ENCODE results near the gene NDUFB7.

The NDUFB7 gene

DNA sequence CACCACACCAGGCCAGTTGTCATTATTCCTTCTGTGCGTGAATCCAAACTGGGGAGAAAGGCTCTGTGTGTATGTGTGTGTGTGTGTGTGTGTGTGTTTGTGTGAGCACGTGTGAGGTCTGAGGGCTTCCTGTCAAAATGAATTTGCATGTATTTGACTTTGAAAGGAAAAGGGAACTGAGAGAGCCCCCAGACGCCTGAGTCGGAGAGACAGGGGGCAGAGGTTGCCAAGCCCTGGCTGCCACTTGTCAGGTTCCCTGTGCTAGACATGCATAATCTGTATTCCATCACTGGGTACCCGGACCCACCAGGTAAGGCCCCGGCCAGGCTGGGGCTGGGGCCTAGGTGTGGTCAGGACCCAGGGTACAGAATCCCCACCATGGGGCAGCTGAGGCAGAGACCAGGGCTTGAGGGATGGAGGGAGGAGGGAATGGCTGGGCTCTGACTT is 11.1 kb upstream of the NDUFB7 start, which contains the start of gene CLEC17A:
TSS of gene CLEC17A (plus strand) at position 191 of the 447 bp plus-strand sequence. CDS start at position 268, 77 bp downstream.
- Histone ChIP-seq H3K4me1 (ENCODE audit: control insufficient read depth, insufficient read depth, low read length) (no peaks in the 10 kb centered on the region), H3K36me3 (ENCODE audit: control insufficient read depth in 2 of 2, insufficient read depth in 1 of 2, low read length in 2 of 2) (no peaks in the 10 kb centered on the region), H3K9me3 (ENCODE audit: control insufficient read depth, insufficient read depth, low read depth, low read length) (no peaks in the 10 kb centered on the region), H3K4me3 (ENCODE audit: low read depth, low read length) (no peak within 1 kb of the TSS), H3K27ac (ENCODE audit: extremely low read depth, low read depth, low read length) (no peak within 1 kb of the TSS)
- ChIA-PET POLR2A (no interaction called here), CTCF (interaction anchor here (0.6 kb wide), 1 partner anchor 186 kb away, joined by 3 read pairs; no protein-coding TSS in a partner anchor)
- TF ChIP-seq FEZF1 (tag by site-specific recombination; IDR thresholded peaks at IDR 0.05) (no peak), ZFP69B (tag by site-specific recombination; IDR thresholded peaks at IDR 0.05) (no peak), ZNF23 (tag by site-specific recombination; IDR thresholded peaks at IDR 0.05; ENCODE audit: borderline replicate concordance) (no peak), ZNF394 (tag by site-specific recombination; IDR thresholded peaks at IDR 0.05; ENCODE audit: borderline replicate concordance) (no peak), ZNF785 (tag by site-specific recombination; IDR thresholded peaks at IDR 0.05) (no peak), ZNF664 (tag by site-specific recombination; IDR thresholded peaks at IDR 0.05) (no peak), ZNF585B (tag by site-specific recombination; IDR thresholded peaks at IDR 0.05) (no peak), ZSCAN23 (tag by site-specific recombination; IDR thresholded peaks at IDR 0.05) (no peak), ZNF292 (tag by site-specific recombination; IDR thresholded peaks at IDR 0.05; ENCODE audit: borderline replicate concordance, low read depth) (no peak), ZNF302 (tag by site-specific recombination; IDR thresholded peaks at IDR 0.05; ENCODE audit: low read depth) (no peak), ZNF837 (tag by site-specific recombination; IDR thresholded peaks at IDR 0.05) (no peak), ZNF610 (tag by site-specific recombination; IDR thresholded peaks at IDR 0.05; ENCODE audit: borderline replicate concordance) (no peak), ZNF768 (tag by site-specific recombination; IDR thresholded peaks at IDR 0.05) (no peak), ZNF558 (tag by site-specific recombination; IDR thresholded peaks at IDR 0.05) (no peak)
- TF ChIP-seq, protein P1, sequence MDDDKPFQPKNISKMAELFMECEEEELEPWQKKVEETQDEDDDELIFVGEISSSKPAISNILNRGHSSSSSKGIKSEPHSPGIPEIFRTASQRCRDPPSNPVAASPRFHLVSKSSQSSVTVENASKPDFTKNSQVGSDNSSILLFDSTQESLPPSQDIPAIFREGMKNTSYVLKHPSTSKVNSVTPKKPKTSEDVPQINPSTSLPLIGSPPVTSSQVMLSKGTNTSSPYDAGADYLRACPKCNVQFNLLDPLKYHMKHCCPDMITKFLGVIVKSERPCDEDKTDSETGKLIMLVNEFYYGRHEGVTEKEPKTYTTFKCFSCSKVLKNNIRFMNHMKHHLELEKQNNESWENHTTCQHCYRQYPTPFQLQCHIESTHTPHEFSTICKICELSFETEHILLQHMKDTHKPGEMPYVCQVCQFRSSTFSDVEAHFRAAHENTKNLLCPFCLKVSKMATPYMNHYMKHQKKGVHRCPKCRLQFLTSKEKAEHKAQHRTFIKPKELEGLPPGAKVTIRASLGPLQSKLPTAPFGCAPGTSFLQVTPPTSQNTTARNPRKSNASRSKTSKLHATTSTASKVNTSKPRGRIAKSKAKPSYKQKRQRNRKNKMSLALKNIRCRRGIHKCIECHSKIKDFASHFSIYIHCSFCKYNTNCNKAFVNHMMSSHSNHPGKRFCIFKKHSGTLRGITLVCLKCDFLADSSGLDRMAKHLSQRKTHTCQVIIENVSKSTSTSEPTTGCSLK (tag by site-specific recombination; IDR thresholded peaks at IDR 0.05), result no peak

DNA sequence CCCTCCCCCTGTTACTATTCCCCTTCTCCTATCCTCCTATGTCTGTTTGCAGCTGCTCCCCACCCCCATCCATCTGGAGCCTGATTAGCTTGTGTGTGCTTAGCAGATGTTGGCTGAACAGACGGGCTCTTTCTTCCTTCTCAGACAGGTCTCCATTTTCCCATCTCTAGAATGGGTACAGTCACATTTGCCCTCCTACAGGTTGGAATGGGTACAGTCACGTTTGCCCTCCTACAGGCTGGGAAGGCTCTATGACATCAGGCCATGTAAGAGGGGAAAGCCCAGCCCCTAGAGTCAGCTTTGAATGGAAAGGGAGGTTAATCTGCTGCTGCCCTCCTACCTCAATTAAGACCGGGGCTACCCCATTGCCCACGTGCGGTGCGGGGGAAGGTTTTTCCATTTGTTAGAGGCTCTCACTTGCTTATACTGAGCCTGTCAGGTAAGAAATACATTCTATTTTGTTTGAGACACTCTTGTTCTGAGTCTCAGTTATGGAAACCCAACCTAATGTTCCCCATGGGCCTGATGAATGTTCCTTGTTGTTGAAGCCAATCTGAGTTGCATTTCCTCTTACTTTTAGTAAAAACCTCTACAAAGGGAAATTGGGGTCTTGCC is 8.9 kb upstream of the NDUFB7 start:
- Histone ChIP-seq H3K27ac (ENCODE audit: extremely low read depth, low read depth, low read length) (no peak overlapping the region), H3K9me3 (ENCODE audit: control insufficient read depth, insufficient read depth, low read depth, low read length) (no peaks in the 10 kb centered on the region), H3K4me3 (ENCODE audit: low read depth, low read length) (no peak overlapping the region), H3K4me1 (ENCODE audit: control insufficient read depth, insufficient read depth, low read length) (no peaks in the 10 kb centered on the region), H3K36me3 (ENCODE audit: control insufficient read depth in 2 of 2, insufficient read depth in 1 of 2, low read length in 2 of 2) (no peaks in the 10 kb centered on the region)
- CTCF ChIA-PET, result interaction anchor here (1.9 kb wide), 1 partner anchor 106 kb away, joined by 4 read pairs; no protein-coding TSS in a partner anchor
- TF ChIP-seq ZNF350 (tag by site-specific recombination; IDR thresholded peaks at IDR 0.05), result no peak
- no peak for TF ChIP-seq ZFP37 (tag by site-specific recombination; IDR thresholded peaks at IDR 0.05)
- TF ChIP-seq ZNF214 (tag by site-specific recombination; IDR thresholded peaks at IDR 0.05; ENCODE audit: borderline replicate concordance), result no peak
- no peak for TF ChIP-seq ZNF658 (tag by site-specific recombination; IDR thresholded peaks at IDR 0.05)
- POLR2A ChIA-PET, result no interaction called here

DNA sequence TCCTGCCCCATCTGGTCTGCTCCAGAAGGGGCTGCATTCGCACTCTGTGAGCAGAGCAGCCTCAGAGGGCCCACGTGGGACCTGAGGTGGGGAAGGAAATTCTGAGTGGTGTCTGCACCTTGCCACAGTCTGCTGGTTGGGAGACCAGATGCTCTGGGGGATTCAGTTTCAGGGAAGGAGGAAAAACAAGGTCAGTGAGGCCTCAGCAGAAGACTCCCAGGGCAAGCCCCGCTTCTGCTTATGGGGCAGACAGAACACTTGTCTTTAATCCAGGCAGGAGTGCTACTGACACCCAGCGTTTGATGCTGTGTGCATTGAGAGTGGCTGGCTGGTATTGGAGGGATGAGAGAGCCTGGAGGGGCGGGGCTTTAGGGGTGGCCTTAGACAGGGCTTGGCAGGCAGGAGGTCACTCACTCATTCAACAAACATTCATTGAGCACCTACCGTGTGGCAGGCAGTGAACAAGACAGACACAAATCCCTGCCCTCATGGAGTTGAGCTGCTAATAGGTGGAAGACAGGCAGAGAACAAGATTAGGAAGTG is 6.1 kb upstream of the NDUFB7 start:
- Histone ChIP-seq H3K4me1 (ENCODE audit: control insufficient read depth, insufficient read depth, low read length) (no peaks in the 10 kb centered on the region), H3K36me3 (ENCODE audit: control insufficient read depth in 2 of 2, insufficient read depth in 1 of 2, low read length in 2 of 2) (no peaks in the 10 kb centered on the region), H3K9me3 (ENCODE audit: control insufficient read depth, insufficient read depth, low read depth, low read length) (no peaks in the 10 kb centered on the region), H3K27ac (ENCODE audit: extremely low read depth, low read depth, low read length) (no peak overlapping the region), H3K4me3 (ENCODE audit: low read depth, low read length) (no peak overlapping the region)
- TF ChIP-seq ZNF335 (tag by site-specific recombination; conservative IDR thresholded peaks at IDR 0.05) (peak; percentile 91), ZNF292 (tag by site-specific recombination; IDR thresholded peaks at IDR 0.05; ENCODE audit: borderline replicate concordance, low read depth) (no peak), ZFHX2 (tag by site-specific recombination; conservative IDR thresholded peaks at IDR 0.05) (no peak), ZXDB (tag by site-specific recombination; IDR thresholded peaks at IDR 0.05) (no peak), ZNF600 (tag by site-specific recombination; IDR thresholded peaks at IDR 0.05) (no peak), ZNF664 (tag by site-specific recombination; IDR thresholded peaks at IDR 0.05) (peak; percentile 96), ZNF596 (tag by site-specific recombination; IDR thresholded peaks at IDR 0.05) (no peak)
- TF ChIP-seq, protein P2, sequence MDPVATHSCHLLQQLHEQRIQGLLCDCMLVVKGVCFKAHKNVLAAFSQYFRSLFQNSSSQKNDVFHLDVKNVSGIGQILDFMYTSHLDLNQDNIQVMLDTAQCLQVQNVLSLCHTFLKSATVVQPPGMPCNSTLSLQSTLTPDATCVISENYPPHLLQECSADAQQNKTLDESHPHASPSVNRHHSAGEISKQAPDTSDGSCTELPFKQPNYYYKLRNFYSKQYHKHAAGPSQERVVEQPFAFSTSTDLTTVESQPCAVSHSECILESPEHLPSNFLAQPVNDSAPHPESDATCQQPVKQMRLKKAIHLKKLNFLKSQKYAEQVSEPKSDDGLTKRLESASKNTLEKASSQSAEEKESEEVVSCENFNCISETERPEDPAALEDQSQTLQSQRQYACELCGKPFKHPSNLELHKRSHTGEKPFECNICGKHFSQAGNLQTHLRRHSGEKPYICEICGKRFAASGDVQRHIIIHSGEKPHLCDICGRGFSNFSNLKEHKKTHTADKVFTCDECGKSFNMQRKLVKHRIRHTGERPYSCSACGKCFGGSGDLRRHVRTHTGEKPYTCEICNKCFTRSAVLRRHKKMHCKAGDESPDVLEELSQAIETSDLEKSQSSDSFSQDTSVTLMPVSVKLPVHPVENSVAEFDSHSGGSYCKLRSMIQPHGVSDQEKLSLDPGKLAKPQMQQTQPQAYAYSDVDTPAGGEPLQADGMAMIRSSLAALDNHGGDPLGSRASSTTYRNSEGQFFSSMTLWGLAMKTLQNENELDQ (tag by site-specific recombination; IDR thresholded peaks at IDR 0.05; ENCODE audit: low read depth), result no peak
- TF ChIP-seq, protein P3, sequence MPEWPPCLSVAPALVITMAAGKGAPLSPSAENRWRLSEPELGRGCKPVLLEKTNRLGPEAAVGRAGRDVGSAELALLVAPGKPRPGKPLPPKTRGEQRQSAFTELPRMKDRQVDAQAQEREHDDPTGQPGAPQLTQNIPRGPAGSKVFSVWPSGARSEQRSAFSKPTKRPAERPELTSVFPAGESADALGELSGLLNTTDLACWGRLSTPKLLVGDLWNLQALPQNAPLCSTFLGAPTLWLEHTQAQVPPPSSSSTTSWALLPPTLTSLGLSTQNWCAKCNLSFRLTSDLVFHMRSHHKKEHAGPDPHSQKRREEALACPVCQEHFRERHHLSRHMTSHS (tag by site-specific recombination; IDR thresholded peaks at IDR 0.05), result no peak
- ChIA-PET CTCF (no interaction called here), POLR2A (no interaction called here)

Data from HEK293 (cell line).